ENCODE data around the gene SCG5.

Gene SCG5

DNA sequence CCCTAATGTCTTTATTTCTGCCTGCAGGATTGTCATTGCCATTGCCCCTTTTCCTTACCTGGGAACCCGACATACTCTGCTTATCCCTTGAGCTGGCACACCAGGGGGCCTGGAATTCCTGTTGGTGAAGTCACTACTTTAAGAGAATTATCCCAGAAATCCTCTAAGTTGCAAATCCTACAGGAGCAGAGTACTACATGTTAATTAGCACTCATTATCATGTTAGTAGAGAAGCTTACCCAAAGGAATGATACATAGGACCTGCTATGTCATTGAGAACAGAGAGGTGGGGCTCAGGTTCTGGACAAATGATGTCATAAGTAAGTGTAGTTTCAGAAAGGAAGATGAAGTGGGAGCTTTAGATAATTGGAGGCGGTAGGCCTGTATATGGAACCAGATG is 27.4 kb downstream of the SCG5 start:
- Histone ChIP-seq H3K36me3 (ENCODE audit: control insufficient read depth in 2 of 2, insufficient read depth in 1 of 2, low read length in 2 of 2) (no peaks in the 10 kb centered on the region), H3K27ac (ENCODE audit: extremely low read depth, low read depth, low read length) (no peak overlapping the region), H3K4me1 (ENCODE audit: control insufficient read depth, insufficient read depth, low read length) (no peaks in the 10 kb centered on the region), H3K9me3 (ENCODE audit: control insufficient read depth, insufficient read depth, low read depth, low read length) (no peaks in the 10 kb centered on the region), H3K4me3 (ENCODE audit: low read depth, low read length) (no peak overlapping the region)
- ChIA-PET CTCF (interaction anchor here (0.6 to 1.3 kb wide), 7 partner anchors 10 to 325 kb away, joined by 3 to 5 read pairs (median 3); no protein-coding TSS in a partner anchor), POLR2A (no interaction called here)
- TF ChIP-seq ZBTB21 (tag by site-specific recombination; IDR thresholded peaks at IDR 0.05) (peak; percentile 84), ZNF585B (tag by site-specific recombination; IDR thresholded peaks at IDR 0.05) (no peak), ZNF629 (tag by site-specific recombination; IDR thresholded peaks at IDR 0.05) (peak; percentile 79)
- TF ChIP-seq, protein P1, sequence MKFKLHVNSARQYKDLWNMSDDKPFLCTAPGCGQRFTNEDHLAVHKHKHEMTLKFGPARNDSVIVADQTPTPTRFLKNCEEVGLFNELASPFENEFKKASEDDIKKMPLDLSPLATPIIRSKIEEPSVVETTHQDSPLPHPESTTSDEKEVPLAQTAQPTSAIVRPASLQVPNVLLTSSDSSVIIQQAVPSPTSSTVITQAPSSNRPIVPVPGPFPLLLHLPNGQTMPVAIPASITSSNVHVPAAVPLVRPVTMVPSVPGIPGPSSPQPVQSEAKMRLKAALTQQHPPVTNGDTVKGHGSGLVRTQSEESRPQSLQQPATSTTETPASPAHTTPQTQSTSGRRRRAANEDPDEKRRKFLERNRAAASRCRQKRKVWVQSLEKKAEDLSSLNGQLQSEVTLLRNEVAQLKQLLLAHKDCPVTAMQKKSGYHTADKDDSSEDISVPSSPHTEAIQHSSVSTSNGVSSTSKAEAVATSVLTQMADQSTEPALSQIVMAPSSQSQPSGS (tag by site-specific recombination; IDR thresholded peaks at IDR 0.05; ENCODE audit: low read depth): peak; percentile 82

DNA sequence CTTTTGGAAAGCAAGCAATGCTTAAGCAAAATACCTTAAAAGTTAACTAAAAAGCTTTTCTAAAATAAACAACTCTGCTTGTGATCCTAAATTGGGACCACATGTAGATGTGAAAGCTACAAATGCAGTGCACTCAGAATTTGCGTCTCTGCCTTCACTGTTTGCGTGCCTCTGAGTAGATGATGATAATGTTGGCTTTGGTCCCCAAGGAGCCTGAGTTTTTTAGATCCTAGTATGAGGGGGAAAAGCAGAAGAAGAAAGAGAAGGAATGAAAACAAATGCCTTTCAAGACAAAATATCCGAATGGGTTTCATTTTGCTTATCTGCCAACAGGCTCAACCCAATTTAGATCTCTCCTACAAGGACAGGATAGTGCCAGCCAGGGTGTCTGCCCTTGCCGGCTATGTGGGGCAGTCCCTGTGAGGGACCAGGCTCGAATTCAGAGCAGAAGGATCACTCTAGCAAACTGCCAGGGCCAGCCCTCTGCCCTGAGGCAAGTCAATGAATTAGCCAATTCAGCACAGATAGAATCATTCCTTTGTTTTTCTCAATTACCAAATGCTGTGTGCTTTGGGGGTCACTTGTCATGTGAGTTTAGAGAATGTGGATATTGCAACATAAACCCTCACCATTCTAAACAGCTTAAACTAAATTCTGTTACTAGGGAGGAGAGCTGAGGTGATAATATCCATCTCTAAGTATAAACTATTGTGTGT is 28.5 kb downstream of the SCG5 start:
- POLR2A ChIA-PET: interaction anchor here (0.6 kb wide), 1 partner anchor 10 kb away, joined by 5 read pairs; no protein-coding TSS in a partner anchor

DNA sequence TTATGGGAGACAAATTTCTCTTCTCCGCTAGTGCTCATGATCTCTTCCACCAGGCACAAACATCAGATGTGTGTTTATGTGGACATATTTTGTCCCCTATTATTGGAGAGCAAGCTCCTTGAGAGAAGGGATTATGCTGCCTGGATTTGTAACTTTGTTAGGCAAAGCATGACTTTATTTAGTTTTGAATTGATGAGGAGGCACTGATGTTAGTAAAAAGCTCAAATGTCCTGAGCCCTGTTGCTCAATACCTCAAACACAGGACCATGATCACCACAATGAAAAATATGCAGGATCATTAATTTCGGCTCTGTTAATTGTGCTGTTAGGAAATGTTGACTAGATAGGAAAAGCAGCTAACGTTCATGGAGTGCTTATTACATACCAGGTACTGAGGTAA is 29.1 kb downstream of the SCG5 start:
- Histone ChIP-seq H3K4me1 (ENCODE audit: control insufficient read depth, insufficient read depth, low read length) (no peaks in the 10 kb centered on the region), H3K27ac (ENCODE audit: extremely low read depth, low read depth, low read length) (no peak overlapping the region), H3K9me3 (ENCODE audit: control insufficient read depth, insufficient read depth, low read depth, low read length) (no peaks in the 10 kb centered on the region), H3K36me3 (ENCODE audit: control insufficient read depth in 2 of 2, insufficient read depth in 1 of 2, low read length in 2 of 2) (no peaks in the 10 kb centered on the region), H3K4me3 (ENCODE audit: low read depth, low read length) (no peak overlapping the region)
- CTCF ChIA-PET: interaction anchor here (0.9 to 1.0 kb wide), 2 partner anchors 9 to 173 kb away, joined by 3 to 4 read pairs; no protein-coding TSS in a partner anchor
- POLR2A ChIA-PET: interaction anchor here (0.6 kb wide), 1 partner anchor 9 kb away, joined by 5 read pairs; no protein-coding TSS in a partner anchor
- no peak for TF ChIP-seq KLF7 (tag by site-specific recombination; IDR thresholded peaks at IDR 0.05; ENCODE audit: borderline replicate concordance)
- TF ChIP-seq ZNF510 (tag by site-specific recombination; IDR thresholded peaks at IDR 0.05; ENCODE audit: insufficient replicate concordance): no peak
- TF ChIP-seq, protein P2, sequence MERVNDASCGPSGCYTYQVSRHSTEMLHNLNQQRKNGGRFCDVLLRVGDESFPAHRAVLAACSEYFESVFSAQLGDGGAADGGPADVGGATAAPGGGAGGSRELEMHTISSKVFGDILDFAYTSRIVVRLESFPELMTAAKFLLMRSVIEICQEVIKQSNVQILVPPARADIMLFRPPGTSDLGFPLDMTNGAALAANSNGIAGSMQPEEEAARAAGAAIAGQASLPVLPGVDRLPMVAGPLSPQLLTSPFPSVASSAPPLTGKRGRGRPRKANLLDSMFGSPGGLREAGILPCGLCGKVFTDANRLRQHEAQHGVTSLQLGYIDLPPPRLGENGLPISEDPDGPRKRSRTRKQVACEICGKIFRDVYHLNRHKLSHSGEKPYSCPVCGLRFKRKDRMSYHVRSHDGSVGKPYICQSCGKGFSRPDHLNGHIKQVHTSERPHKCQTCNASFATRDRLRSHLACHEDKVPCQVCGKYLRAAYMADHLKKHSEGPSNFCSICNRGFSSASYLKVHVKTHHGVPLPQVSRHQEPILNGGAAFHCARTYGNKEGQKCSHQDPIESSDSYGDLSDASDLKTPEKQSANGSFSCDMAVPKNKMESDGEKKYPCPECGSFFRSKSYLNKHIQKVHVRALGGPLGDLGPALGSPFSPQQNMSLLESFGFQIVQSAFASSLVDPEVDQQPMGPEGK (tag by site-specific recombination; IDR thresholded peaks at IDR 0.05): no peak
- no peak for TF ChIP-seq ZNF514 (tag by site-specific recombination; IDR thresholded peaks at IDR 0.05)
- TF ChIP-seq MYNN (tag by site-specific recombination; IDR thresholded peaks at IDR 0.05; ENCODE audit: borderline replicate concordance): no peak
- no peak for TF ChIP-seq ZNF211 (tag by site-specific recombination; IDR thresholded peaks at IDR 0.05; ENCODE audit: low read depth)
- TF ChIP-seq OVOL3 (tag by site-specific recombination; IDR thresholded peaks at IDR 0.05): no peak
- no peak for TF ChIP-seq ZNF530 (tag by site-specific recombination; IDR thresholded peaks at IDR 0.05; ENCODE audit: low read depth)
- TF ChIP-seq GLI2 (tag by site-specific recombination; IDR thresholded peaks at IDR 0.05; ENCODE audit: borderline replicate concordance, low read depth): no peak
- TF ChIP-seq ZNF16 (tag by site-specific recombination; IDR thresholded peaks at IDR 0.05; ENCODE audit: low read depth): no peak
- no peak for TF ChIP-seq ZNF677 (tag by site-specific recombination; IDR thresholded peaks at IDR 0.05)
- TF ChIP-seq ZNF433 (tag by site-specific recombination; IDR thresholded peaks at IDR 0.05; ENCODE audit: low read depth): no peak
- TF ChIP-seq ZNF169 (tag by site-specific recombination; IDR thresholded peaks at IDR 0.05): no peak
- TF ChIP-seq, protein P3, sequence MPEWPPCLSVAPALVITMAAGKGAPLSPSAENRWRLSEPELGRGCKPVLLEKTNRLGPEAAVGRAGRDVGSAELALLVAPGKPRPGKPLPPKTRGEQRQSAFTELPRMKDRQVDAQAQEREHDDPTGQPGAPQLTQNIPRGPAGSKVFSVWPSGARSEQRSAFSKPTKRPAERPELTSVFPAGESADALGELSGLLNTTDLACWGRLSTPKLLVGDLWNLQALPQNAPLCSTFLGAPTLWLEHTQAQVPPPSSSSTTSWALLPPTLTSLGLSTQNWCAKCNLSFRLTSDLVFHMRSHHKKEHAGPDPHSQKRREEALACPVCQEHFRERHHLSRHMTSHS (tag by site-specific recombination; IDR thresholded peaks at IDR 0.05): no peak
- TF ChIP-seq ZNF600 (tag by site-specific recombination; IDR thresholded peaks at IDR 0.05): no peak
- no peak for TF ChIP-seq ZNF830 (tag by site-specific recombination; IDR thresholded peaks at IDR 0.05; ENCODE audit: low read depth)

More for the DNA sequence above, 28.5 kb downstream of the SCG5 start:
- CTCF ChIA-PET: interaction anchor here (0.6 to 1.3 kb wide), 9 partner anchors 8 to 324 kb away, joined by 3 to 7 read pairs (median 4); no protein-coding TSS in a partner anchor
- H3K4me3 ChIP-seq (ENCODE audit: low read depth, low read length): no peak overlapping the region
- TF ChIP-seq ZNF311 (tag by site-specific recombination; IDR thresholded peaks at IDR 0.05; ENCODE audit: borderline replicate concordance): no peak
- TF ChIP-seq ZBTB17 (tag by site-specific recombination; IDR thresholded peaks at IDR 0.05): 0 out of 2 replicates have a peak, but pooled peaks have one; percentile 26
- no peak for TF ChIP-seq ZNF114 (tag by site-specific recombination; IDR thresholded peaks at IDR 0.05)
- TF ChIP-seq ZFP3 (tag by site-specific recombination; IDR thresholded peaks at IDR 0.05; ENCODE audit: low read depth): no peak
- TF ChIP-seq, protein P4, sequence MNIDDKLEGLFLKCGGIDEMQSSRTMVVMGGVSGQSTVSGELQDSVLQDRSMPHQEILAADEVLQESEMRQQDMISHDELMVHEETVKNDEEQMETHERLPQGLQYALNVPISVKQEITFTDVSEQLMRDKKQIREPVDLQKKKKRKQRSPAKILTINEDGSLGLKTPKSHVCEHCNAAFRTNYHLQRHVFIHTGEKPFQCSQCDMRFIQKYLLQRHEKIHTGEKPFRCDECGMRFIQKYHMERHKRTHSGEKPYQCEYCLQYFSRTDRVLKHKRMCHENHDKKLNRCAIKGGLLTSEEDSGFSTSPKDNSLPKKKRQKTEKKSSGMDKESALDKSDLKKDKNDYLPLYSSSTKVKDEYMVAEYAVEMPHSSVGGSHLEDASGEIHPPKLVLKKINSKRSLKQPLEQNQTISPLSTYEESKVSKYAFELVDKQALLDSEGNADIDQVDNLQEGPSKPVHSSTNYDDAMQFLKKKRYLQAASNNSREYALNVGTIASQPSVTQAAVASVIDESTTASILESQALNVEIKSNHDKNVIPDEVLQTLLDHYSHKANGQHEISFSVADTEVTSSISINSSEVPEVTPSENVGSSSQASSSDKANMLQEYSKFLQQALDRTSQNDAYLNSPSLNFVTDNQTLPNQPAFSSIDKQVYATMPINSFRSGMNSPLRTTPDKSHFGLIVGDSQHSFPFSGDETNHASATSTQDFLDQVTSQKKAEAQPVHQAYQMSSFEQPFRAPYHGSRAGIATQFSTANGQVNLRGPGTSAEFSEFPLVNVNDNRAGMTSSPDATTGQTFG (tag by site-specific recombination; IDR thresholded peaks at IDR 0.05; ENCODE audit: borderline replicate concordance): no peak
- H3K27ac ChIP-seq (ENCODE audit: extremely low read depth, low read depth, low read length): no peak overlapping the region
- H3K9me3 ChIP-seq (ENCODE audit: control insufficient read depth, insufficient read depth, low read depth, low read length): no peaks in the 10 kb centered on the region
- no peaks in the 10 kb centered on the region for H3K36me3 ChIP-seq (ENCODE audit: control insufficient read depth in 2 of 2, insufficient read depth in 1 of 2, low read length in 2 of 2)
- H3K4me1 ChIP-seq (ENCODE audit: control insufficient read depth, insufficient read depth, low read length): no peaks in the 10 kb centered on the region
